Liver (tissue), 9 donors: ENCODE results near the gene REXO1. TPM values are rescaled to one million over a fixed set of nuclear protein-coding genes. Genes with fewer than 3 reads are reported as not detected.

ENCODE experiments used
- DNase-seq: peaks from one replicate; pipeline ENCODE4 v3.0.0-alpha.2; 2017; ENCODE audit warnings: low spot score
- H3K27ac ChIP-seq, 2 donors: one replicate each; pipeline ENCODE4 v1.7.0; 2013; ENCODE audit warnings: inconsistent platforms in 2 of 2, low read length in 2 of 2, control low read depth in 1 of 2, low read depth in 1 of 2, mild to moderate bottlenecking in 1 of 2
- H3K27me3 ChIP-seq, 4 donors: one replicate each; pipeline versions ENCODE4 v1.6.1 to v1.7.0; 2013; ENCODE audit warnings: low read length in 3 of 4, inconsistent platforms in 1 of 4, mild to moderate bottlenecking in 1 of 4, moderate library complexity in 1 of 4; ENCODE audit not compliant: control insufficient read depth in 4 of 4, insufficient read depth in 4 of 4
- H3K36me3 ChIP-seq, 4 donors: one replicate each; pipeline versions ENCODE4 v1.6.1 to v1.7.0; 2013; ENCODE audit warnings: low read length in 3 of 4, mild to moderate bottlenecking in 3 of 4, low read depth in 1 of 4, moderate library complexity in 1 of 4; ENCODE audit not compliant: control insufficient read depth in 4 of 4, insufficient read depth in 3 of 4
- H3K4me1 ChIP-seq, 4 donors: one replicate each; pipeline versions ENCODE4 v1.6.1 to v1.7.0; 2013; ENCODE audit warnings: low read length in 3 of 4, mild to moderate bottlenecking in 3 of 4, moderate library complexity in 1 of 4; ENCODE audit not compliant: control insufficient read depth in 4 of 4, insufficient read depth in 4 of 4
- H3K4me3 ChIP-seq, 3 donors: one replicate each; pipeline versions ENCODE4 v1.6.1 to v1.7.0; 2013; ENCODE audit warnings: low read length in 3 of 3, control low read depth in 1 of 3, low read depth in 1 of 3, mild to moderate bottlenecking in 1 of 3
- H3K9ac ChIP-seq, 2 donors: one replicate each; pipeline ENCODE4 v1.7.0; 2013; ENCODE audit warnings: low read length in 2 of 2, mild to moderate bottlenecking in 2 of 2, moderate library complexity in 2 of 2, control low read depth in 1 of 2, low read depth in 1 of 2
- H3K9me3 ChIP-seq, 4 donors: one replicate each; pipeline versions ENCODE4 v1.6.1 to v1.7.0; 2013; ENCODE audit warnings: low read length in 3 of 4; ENCODE audit not compliant: control insufficient read depth in 4 of 4
- EGR1 ChIP-seq, 2 donors: IDR thresholded peaks; 2 replicates each; pipeline ENCODE4 v1.6.1; 2016 to 2018; ENCODE audit warnings: antibody characterized with exemption in 2 of 2, low read depth in 2 of 2
- FOXA1 ChIP-seq: IDR thresholded peaks from 2 replicates; pipeline ENCODE4 v1.6.1; 2016; ENCODE audit warnings: antibody characterized with exemption
- FOXA2 ChIP-seq: IDR thresholded peaks from 2 replicates; pipeline ENCODE4 v1.6.1; 2016; ENCODE audit warnings: antibody characterized with exemption
- GABPA ChIP-seq, 2 donors: IDR thresholded peaks in 1 of 2; conservative IDR thresholded peaks in 1 of 2; 2 replicates each; pipeline ENCODE4 v1.6.1; 2016; ENCODE audit warnings: antibody characterized with exemption in 2 of 2, mild to moderate bottlenecking in 1 of 2, moderate library complexity in 1 of 2
- HNF4A ChIP-seq, 2 donors: conservative IDR thresholded peaks; 2 replicates each; pipeline ENCODE4 v1.6.1; 2016; ENCODE audit warnings: antibody characterized with exemption in 2 of 2, mild to moderate bottlenecking in 2 of 2
- HNF4G ChIP-seq: IDR thresholded peaks from 2 replicates; pipeline ENCODE4 v1.6.1; 2016; ENCODE audit warnings: antibody characterized with exemption
- JUND ChIP-seq, 2 donors: IDR thresholded peaks; 2 replicates each; pipeline ENCODE4 v1.6.1; 2016; ENCODE audit warnings: antibody characterized with exemption in 2 of 2
- NR2F2 ChIP-seq: IDR thresholded peaks from 2 replicates; pipeline ENCODE4 v1.6.1; 2016; ENCODE audit warnings: antibody characterized with exemption
- RAD21 ChIP-seq, 2 donors: IDR thresholded peaks; 2 replicates each; pipeline ENCODE4 v1.6.1; 2016; ENCODE audit warnings: antibody characterized with exemption in 2 of 2, mild to moderate bottlenecking in 2 of 2
- RXRA ChIP-seq, 2 donors: IDR thresholded peaks; 2 replicates each; pipeline ENCODE4 v1.6.1; 2017 to 2018; ENCODE audit warnings: antibody characterized with exemption in 2 of 2, mild to moderate bottlenecking in 1 of 2
- SP1 ChIP-seq: IDR thresholded peaks from 2 replicates; pipeline ENCODE4 v1.6.1; 2018; ENCODE audit warnings: antibody characterized with exemption, mild to moderate bottlenecking
- TAF1 ChIP-seq: conservative IDR thresholded peaks from 2 replicates; pipeline ENCODE4 v1.6.1; 2016; ENCODE audit warnings: antibody characterized with exemption, mild to moderate bottlenecking
- YY1 ChIP-seq: IDR thresholded peaks from 2 replicates; pipeline ENCODE4 v1.6.1; 2016; ENCODE audit warnings: antibody characterized with exemption, mild to moderate bottlenecking
- WGBS: extraction: QIAGEN DNeasy Blood & Tissue Kit; methylation state at CpG from one replicate; pipeline ENCODE4 v1.1.7; 2013; 5-methylcytosine and 5-hydroxymethylcytosine counted together
- polyA plus RNA-seq, 2 donors: library from polyadenylated mRNA; stranded (reverse) in 1 of 2; unstranded in 1 of 2; fragments of 200-250 nt in 1 of 2; fragments of >200 nt in 1 of 2; fragmentation: Nextera tagmentation in 1 of 2; extraction: Ambion mirVana in 1 of 2; gene quantifications; one replicate each; pipeline versions ENCODE4 v1.2.1 to v1.2.3, GENCODE V29; 2013 to 2015
- total RNA-seq, 2 donors: library from RNA; depleted of rRNA; stranded (reverse); fragments of >200 nt; gene quantifications; one replicate each; pipeline ENCODE4 v1.2.3, GENCODE V29; 2014
- TF ChIP-seq, protein P1 (sequence below): IDR thresholded peaks from 2 replicates; pipeline ENCODE4 v1.6.1; 2016; ENCODE audit warnings: antibody characterized with exemption
- TF ChIP-seq, protein P2 (sequence below): IDR thresholded peaks from 2 replicates; pipeline ENCODE4 v1.6.1; 2016; ENCODE audit warnings: antibody characterized with exemption, mild to moderate bottlenecking
- TF ChIP-seq, protein P3 (sequence below): IDR thresholded peaks from 2 replicates; pipeline ENCODE4 v1.6.1; 2016; ENCODE audit warnings: antibody characterized with exemption
- TF ChIP-seq, protein P4 (sequence below): IDR thresholded peaks from 2 replicates; pipeline ENCODE4 v1.6.1; 2016; ENCODE audit warnings: antibody characterized with exemption
- TF ChIP-seq, protein P5 (sequence below): fragments of 150-350 bp; IDR thresholded peaks from 2 replicates; pipeline ENCODE4 v1.5.1; 2017; ENCODE audit warnings: improper control_type of control experiment, low read depth, low read length; ENCODE audit not compliant: missing input control
- donor health status: healthy.
- donor health status: healthy.
- donor health status: healthy.
- donor health status: healthy.
- donor health status: healthy.

The REXO1 gene
- total and polyA plus RNA-seq, 4 donors = 2.0 to 11.5 (median 9.2) TPM

DNA sequence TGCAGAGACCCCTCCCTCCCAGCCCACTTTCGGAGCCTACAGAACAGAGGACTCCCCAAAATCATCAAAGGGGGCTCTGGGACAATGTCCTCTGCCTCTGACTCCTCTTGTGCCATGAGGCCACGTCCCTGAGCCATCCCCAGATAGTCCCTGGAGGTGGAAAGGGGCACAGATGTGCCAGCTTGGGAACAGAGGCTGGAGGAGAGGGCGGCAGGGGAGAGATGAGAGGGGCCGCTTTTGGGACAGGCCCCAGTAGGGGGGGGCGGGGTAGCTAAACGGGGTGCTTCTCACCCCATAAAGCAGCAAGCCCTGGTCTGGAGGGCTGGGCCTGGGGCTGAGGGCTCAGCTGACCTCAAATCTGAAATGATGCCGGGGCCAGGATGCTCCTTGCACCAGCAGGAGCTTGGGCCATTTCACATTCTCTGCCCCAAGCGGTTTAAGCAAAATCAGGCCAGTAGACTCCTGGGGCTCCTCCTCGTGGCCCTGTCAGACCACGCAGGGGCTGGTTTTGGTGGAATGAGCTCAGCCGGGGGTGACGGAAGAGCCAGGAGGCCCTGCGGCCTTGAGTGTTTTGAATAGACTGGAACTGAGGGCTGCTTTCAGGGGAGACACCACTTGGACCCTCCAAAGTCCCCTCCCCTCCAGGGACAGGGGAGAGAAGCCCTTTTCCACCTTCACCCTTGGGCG is 67.9 kb downstream of the REXO1 start:
- Histone ChIP-seq H3K36me3 (no peaks in the 10 kb centered on the region), H3K9me3 (peaks cover 4 to 8% (median 5%) of the 10 kb centered on the region in 4 donors), H3K9ac (no peak overlapping the region), H3K4me1 (no peaks in the 10 kb centered on the region), H3K27me3 (peaks cover 3 to 8% (median 6%) of the 10 kb centered on the region in 4 donors), H3K27ac (no peak overlapping the region), H3K4me3 (no peak overlapping the region)
- WGBS = 34% methylated on average over 14 of the region's 14 CpGs
- no peak for DNase-seq
- TF ChIP-seq JUND (IDR thresholded peaks at IDR 0.05) = no peak
- no peak for TF ChIP-seq FOXA2
- no peak for TF ChIP-seq NR2F2
- no peak for TF ChIP-seq GABPA (IDR thresholded peaks at IDR 0.05 in 1 of 2, conservative IDR thresholded peaks at IDR 0.05 in 1 of 2)
- no peak for TF ChIP-seq RAD21 (IDR thresholded peaks at IDR 0.05)
- TF ChIP-seq FOXA1 = no peak
- TF ChIP-seq, protein P1, sequence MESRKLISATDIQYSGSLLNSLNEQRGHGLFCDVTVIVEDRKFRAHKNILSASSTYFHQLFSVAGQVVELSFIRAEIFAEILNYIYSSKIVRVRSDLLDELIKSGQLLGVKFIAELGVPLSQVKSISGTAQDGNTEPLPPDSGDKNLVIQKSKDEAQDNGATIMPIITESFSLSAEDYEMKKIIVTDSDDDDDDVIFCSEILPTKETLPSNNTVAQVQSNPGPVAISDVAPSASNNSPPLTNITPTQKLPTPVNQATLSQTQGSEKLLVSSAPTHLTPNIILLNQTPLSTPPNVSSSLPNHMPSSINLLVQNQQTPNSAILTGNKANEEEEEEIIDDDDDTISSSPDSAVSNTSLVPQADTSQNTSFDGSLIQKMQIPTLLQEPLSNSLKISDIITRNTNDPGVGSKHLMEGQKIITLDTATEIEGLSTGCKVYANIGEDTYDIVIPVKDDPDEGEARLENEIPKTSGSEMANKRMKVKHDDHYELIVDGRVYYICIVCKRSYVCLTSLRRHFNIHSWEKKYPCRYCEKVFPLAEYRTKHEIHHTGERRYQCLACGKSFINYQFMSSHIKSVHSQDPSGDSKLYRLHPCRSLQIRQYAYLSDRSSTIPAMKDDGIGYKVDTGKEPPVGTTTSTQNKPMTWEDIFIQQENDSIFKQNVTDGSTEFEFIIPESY = no peak
- TF ChIP-seq EGR1 (IDR thresholded peaks at IDR 0.05; ENCODE audit: low read depth in 2 of 2) = no peak
- no peak for TF ChIP-seq TAF1
- no peak for TF ChIP-seq HNF4A (conservative IDR thresholded peaks at IDR 0.05)
- TF ChIP-seq YY1 = no peak
- TF ChIP-seq, protein P2, sequence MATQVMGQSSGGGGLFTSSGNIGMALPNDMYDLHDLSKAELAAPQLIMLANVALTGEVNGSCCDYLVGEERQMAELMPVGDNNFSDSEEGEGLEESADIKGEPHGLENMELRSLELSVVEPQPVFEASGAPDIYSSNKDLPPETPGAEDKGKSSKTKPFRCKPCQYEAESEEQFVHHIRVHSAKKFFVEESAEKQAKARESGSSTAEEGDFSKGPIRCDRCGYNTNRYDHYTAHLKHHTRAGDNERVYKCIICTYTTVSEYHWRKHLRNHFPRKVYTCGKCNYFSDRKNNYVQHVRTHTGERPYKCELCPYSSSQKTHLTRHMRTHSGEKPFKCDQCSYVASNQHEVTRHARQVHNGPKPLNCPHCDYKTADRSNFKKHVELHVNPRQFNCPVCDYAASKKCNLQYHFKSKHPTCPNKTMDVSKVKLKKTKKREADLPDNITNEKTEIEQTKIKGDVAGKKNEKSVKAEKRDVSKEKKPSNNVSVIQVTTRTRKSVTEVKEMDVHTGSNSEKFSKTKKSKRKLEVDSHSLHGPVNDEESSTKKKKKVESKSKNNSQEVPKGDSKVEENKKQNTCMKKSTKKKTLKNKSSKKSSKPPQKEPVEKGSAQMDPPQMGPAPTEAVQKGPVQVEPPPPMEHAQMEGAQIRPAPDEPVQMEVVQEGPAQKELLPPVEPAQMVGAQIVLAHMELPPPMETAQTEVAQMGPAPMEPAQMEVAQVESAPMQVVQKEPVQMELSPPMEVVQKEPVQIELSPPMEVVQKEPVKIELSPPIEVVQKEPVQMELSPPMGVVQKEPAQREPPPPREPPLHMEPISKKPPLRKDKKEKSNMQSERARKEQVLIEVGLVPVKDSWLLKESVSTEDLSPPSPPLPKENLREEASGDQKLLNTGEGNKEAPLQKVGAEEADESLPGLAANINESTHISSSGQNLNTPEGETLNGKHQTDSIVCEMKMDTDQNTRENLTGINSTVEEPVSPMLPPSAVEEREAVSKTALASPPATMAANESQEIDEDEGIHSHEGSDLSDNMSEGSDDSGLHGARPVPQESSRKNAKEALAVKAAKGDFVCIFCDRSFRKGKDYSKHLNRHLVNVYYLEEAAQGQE = no peak
- TF ChIP-seq, protein P3, sequence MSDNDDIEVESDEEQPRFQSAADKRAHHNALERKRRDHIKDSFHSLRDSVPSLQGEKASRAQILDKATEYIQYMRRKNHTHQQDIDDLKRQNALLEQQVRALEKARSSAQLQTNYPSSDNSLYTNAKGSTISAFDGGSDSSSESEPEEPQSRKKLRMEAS = no peak
- no peak for TF ChIP-seq SP1
- TF ChIP-seq, protein P4, sequence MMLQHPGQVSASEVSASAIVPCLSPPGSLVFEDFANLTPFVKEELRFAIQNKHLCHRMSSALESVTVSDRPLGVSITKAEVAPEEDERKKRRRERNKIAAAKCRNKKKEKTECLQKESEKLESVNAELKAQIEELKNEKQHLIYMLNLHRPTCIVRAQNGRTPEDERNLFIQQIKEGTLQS = no peak
- no peak for TF ChIP-seq RXRA (IDR thresholded peaks at IDR 0.05)
- TF ChIP-seq, protein P5, sequence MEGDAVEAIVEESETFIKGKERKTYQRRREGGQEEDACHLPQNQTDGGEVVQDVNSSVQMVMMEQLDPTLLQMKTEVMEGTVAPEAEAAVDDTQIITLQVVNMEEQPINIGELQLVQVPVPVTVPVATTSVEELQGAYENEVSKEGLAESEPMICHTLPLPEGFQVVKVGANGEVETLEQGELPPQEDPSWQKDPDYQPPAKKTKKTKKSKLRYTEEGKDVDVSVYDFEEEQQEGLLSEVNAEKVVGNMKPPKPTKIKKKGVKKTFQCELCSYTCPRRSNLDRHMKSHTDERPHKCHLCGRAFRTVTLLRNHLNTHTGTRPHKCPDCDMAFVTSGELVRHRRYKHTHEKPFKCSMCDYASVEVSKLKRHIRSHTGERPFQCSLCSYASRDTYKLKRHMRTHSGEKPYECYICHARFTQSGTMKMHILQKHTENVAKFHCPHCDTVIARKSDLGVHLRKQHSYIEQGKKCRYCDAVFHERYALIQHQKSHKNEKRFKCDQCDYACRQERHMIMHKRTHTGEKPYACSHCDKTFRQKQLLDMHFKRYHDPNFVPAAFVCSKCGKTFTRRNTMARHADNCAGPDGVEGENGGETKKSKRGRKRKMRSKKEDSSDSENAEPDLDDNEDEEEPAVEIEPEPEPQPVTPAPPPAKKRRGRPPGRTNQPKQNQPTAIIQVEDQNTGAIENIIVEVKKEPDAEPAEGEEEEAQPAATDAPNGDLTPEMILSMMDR = no peak
- no peak for TF ChIP-seq HNF4G
